GM12873 (cell line): ENCODE data around the gene BTRC.

ENCODE experiments used
- CTCF ChIP-seq: IDR thresholded peaks from 2 replicates; pipeline ENCODE4 v1.5.1; 2012; ENCODE audit warnings: low read depth, mild to moderate bottlenecking, moderate library complexity, low read length, control low read depth; ENCODE audit not compliant: insufficient read depth; ENCODE audit errors: missing control alignments

Gene BTRC

GRCh38 chr10:101512738-101513137, 158.8 kb downstream of the BTRC start:
- TF ChIP-seq CTCF, result no peak

DNA sequence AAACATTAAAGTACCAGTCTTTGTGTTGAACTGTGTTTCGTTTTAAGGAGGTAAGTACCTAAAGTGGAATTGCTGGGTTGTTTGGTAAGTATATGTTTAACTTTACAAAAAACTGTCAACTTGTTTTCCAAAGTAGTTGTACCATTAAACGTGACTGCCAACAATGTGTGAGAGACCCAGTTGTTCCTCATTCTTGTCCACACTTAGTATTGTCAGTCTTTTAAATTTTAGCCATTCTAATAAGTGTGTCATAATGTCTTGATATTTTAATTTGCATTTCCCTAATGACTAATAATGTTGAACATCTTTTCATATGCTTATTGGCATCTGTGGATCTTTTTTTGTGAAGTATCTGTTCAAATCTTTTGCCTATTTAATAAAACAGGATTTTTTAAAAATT, 159.8 kb downstream of the BTRC start:
- TF ChIP-seq CTCF, result no peak

- no peak for TF ChIP-seq CTCF
These were observed 171.9 kb downstream of the BTRC start for GRCh38 chr10:101525848-101526247.

DNA sequence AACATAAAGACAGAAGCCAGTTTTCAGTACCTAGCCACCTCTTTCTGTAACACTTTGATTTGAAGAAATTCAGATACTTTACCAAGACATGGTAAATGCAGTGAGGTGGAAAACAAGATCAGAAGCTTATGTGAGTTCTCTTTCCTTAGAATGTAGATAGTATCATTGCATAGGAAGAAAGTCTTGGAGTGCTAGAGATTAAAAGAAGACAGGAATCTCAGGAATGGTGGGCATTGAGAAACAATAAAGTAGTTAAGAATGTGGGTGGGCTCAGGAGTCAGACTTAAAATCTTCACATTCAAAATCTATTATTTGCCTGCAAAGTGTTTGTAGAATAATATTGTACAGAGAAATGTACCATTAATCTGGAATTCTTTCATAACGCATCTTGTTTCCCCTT, 175.2 kb downstream of the BTRC start:
- TF ChIP-seq CTCF, result no peak

GRCh38 chr10:101529725-101530553, 176.0 kb downstream of the BTRC start:
- TF ChIP-seq CTCF, result no peak

- TF ChIP-seq CTCF, result no peak
These were observed 182.0 kb downstream of the BTRC start for GRCh38 chr10:101535949-101536348.

DNA sequence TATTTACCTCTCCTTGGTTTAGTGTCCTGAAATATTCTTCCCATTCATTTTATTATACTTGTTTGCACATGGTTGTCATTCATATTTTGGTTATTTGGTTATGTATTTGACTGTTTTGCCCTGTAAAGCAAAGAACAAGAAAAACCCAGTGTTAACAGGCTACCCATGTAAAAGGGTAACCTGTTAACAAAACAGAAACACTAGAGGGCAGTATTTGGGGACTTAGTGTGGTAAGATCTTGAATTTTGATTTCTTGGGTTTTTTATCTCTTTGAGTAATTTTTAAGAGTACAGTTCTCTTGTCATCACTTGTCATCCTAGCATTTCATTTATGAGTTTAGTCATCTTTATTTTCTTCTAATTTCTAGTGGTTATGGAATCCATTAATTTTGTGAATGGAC, 182.8 kb downstream of the BTRC start:
- peak; percentile 55 for TF ChIP-seq CTCF

DNA sequence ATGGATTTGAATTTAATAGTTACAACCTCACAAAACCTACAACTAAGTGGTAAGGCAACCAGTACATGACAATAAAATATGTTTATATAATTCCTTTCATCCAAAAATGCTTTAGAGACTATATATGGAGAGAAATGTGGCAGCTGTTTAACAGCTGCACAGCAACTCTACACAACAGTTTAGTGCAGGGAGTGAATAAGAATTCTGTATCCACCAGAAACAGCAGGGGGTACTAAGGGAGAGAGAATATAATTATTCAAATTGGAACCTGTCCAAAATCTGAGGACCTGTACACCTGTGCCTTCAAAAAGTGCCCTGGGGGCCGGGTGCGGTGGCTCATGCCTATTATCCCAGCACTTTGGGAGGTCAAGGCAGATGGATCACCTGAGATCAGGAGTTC, 184.5 kb downstream of the BTRC start:
- no peak for TF ChIP-seq CTCF
